ENCODE measurements around the gene GANAB. TPM values are rescaled to one million over a fixed set of nuclear protein-coding genes. Genes with fewer than 3 reads are reported as not detected.

Gene GANAB
- total RNA-seq, 1 donor from 2014 or later, result 62.8 TPM

GRCh38 chr11:62577046-62577714 lies 69.2 kb downstream of the GANAB start:
- no peak for FAIRE-seq
- no peak for DNase-seq (ENCODE audit: low spot score in 2 of 2)

- DNase-seq (ENCODE audit: low spot score in 2 of 2), result no peak
- FAIRE-seq, result no peak
Measured at GRCh38 chr11:62575837-62576236, 70.6 kb downstream of the GANAB start.

GRCh38 chr11:62575156-62575555 lies 71.3 kb downstream of the GANAB start:
- DNase-seq (ENCODE audit: low spot score in 2 of 2) (no peak), FAIRE-seq (no peak)

Small RNA genes lying within 50 kb of the gene (small RNA-seq; reads per million reads assigned to genes)
- gene AP001458.1 (not detected), gene SNORA57 (not detected)

Other genes starting within 250 kb of the GANAB start
- gene SCGB1A1, start 227.6 kb downstream of the GANAB start, total RNA-seq, result not detected
- gene AHNAK, start 99.8 kb downstream of the GANAB start, total RNA-seq, result 15.9 TPM
- 1,985 TPM for gene EEF1G, start 72.7 kb downstream of the GANAB start, total RNA-seq
- 4.5 TPM for gene TUT1, start 55.1 kb downstream of the GANAB start, total RNA-seq
- gene MTA2, start 44.7 kb downstream of the GANAB start, total RNA-seq, result 154 TPM
- gene EML3, start 33.8 kb downstream of the GANAB start, total RNA-seq, result 4.9 TPM
- gene ROM1, start 33.4 kb downstream of the GANAB start, total RNA-seq, result 1.2 TPM
- 21.6 TPM for gene B3GAT3, start 24.6 kb downstream of the GANAB start, total RNA-seq
- 20.8 TPM for gene INTS5, start 6.7 kb upstream of the GANAB start, total RNA-seq
- 25.3 TPM for gene C11orf98, start 18.6 kb upstream of the GANAB start, total RNA-seq
- gene CSKMT, start 18.7 kb upstream of the GANAB start, total RNA-seq, result 10.2 TPM
- gene UQCC3, start 25.1 kb upstream of the GANAB start, total RNA-seq, result 5.7 TPM
- 3.3 TPM for gene LBHD1, start 25.7 kb upstream of the GANAB start, total RNA-seq
- 84.8 TPM for gene UBXN1, start 32.5 kb upstream of the GANAB start, total RNA-seq
- gene LRRN4CL, start 42.9 kb upstream of the GANAB start, total RNA-seq, result 0.82 TPM
- gene BSCL2, start 60.8 kb upstream of the GANAB start, total RNA-seq, result 149 TPM
- gene GNG3, start 61.1 kb upstream of the GANAB start, total RNA-seq, result 20.0 TPM
- gene HNRNPUL2, start 80.8 kb upstream of the GANAB start, total RNA-seq, result 15.1 TPM
- gene TTC9C, start 81.9 kb upstream of the GANAB start, total RNA-seq, result 26.9 TPM
- 17.1 TPM for gene ZBTB3, start 107.5 kb upstream of the GANAB start, total RNA-seq
- gene POLR2G, start 115.0 kb upstream of the GANAB start, total RNA-seq, result 59.9 TPM
- gene TAF6L, start 124.8 kb upstream of the GANAB start, total RNA-seq, result 15.1 TPM
- 17.1 TPM for gene TMEM179B, start 140.8 kb upstream of the GANAB start, total RNA-seq
- gene TMEM223, start 145.4 kb upstream of the GANAB start, total RNA-seq, result 14.7 TPM
- 10.6 TPM for gene NXF1, start 158.8 kb upstream of the GANAB start, total RNA-seq
- gene STX5, start 185.4 kb upstream of the GANAB start, total RNA-seq, result 31.0 TPM
- gene TEX54, start 186.2 kb upstream of the GANAB start, total RNA-seq, result not detected
- gene WDR74, start 193.0 kb upstream of the GANAB start, total RNA-seq, result 48.5 TPM
- gene SLC3A2, start 234.3 kb upstream of the GANAB start, total RNA-seq, result 109 TPM